NCI-H345 treated with DMSO at 0.1 percent for 48 hours (cell line): ENCODE results near the gene SPTB.

ENCODE experiments used
- DNase-seq: peaks from one replicate; lab custom pipeline; 2025; ENCODE audit not compliant: unreplicated experiment; lab: John Stamatoyannopoulos, UW

Gene SPTB

GRCh38 chr14:64768401-64769095 lies 111.2 kb downstream of the SPTB start:
- no peak for DNase-seq

GRCh38 chr14:64767215-64767964 lies 112.3 kb downstream of the SPTB start:
- DNase-seq, result no peak

GRCh38 chr14:64766430-64767151 lies 113.1 kb downstream of the SPTB start:
- DNase-seq, result no peak

DNA sequence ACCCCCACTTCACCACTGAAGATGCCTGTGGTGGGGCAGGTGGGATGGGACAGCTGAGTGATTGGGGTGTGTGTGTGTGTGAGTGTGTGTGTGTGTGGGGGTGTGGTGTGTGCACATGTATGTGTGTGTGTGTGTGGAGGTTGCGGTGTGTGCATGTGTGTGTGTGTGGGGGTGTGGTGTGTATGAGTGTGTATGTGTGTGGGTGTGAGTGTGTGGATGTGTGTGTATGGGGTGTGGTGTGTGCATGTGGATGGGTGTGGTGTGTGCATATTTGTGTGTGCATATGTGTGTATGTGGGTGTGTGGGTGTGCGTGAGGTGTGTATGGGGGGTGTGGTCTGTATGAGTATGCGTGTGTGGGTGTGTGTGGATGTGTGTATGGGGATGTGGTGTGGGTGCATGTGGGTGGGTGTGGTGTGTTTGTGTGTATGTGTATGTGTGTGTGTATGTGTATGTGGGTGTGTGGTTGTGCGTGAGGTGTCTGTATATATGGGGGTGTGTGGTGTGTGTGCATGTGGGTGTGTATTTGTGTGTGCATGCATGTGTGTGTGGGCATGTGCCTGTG lies 113.9 kb downstream of the SPTB start:
- DNase-seq, result no peak

- DNase-seq, result peak; percentile 59
Observed at GRCh38 chr14:64764641-64765520, 114.8 kb downstream of the SPTB start.

DNA sequence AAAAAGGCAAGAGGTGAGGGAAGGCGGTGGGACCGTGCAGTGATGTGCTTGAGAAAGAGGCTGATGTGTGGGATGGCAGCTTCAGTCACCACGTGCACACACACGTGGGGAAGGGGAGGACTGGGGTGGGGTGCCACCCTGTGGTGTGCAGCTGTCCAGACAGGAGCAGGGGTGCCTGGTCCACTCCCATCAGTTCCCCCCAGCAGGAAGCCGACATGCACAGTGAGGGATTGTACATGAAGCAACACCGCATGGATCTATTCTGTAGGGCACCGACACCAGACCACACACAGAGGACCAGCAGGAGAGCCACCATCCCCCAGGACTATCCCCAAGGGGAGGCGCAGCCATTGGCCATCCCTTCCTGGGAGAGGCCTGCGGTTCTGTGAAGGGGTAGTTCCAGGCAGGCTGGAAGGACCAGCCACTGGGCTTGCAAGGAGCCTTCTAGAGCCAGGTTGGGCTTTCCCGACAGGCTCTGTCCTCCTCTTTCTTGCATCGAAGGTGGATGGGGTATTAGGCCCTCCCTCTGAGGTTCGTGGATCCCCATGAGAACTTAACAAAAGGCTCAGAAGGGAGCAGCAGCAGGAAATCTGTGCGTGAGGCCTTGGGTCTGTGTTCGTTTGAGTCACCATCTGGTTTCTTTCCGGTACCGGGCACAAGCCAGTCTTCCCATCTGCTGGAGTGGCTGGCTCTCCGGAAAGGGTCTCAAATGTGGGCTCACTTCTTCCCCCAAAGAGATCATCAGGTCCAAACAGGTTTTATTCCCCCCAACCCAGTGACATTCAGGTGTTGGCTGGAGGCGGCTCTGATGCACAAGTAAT lies 115.7 kb downstream of the SPTB start:
- DNase-seq, result no peak

- no peak for DNase-seq
Observed at GRCh38 chr14:64763085-64763782, 116.5 kb downstream of the SPTB start.

DNA sequence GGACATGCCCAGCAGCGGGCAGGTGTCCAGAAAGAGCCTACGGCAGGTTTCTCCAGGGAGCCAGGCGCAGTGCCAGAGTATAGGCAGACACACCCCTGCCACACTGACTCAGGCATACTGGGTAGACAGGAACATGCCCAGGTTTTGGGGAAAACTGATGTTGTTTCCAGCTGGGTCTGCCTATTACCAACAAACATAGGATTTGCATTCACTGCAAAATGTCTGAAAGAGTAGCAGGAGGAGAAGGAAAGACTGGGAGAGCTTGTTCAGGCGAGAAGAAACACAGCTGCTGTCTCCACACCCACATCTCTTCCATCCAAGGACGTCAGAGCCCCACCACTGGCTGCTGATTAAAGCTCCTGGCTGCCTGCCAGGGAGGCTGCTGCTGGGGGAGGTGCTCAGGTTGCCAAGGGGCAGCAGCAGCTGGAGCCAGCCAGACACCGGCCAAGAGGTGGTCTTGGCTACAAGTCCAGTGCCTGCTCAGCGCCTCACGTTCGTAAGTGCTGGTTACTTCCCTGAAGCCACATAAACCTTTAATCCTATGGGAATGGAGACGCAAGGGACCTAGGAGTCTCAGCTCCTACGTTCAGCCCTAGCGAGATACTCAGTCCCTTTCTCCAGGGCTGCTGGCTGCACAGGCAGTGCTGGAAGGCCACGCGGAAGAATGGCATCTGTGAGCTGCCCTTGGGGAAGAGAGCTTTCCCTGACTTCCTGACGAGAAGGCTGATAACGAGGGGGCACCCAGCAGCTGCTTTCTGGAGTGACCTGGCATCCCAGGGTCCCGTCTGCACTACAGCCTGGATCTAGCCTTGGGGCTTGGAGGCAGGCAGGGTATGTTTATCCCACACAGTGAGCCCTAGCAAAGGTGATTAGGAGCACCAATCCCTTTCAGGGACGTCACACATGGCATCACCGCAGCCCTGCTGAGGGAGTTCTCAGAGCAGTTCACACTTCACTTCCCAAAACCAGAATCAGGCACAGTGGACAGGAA lies 117.4 kb downstream of the SPTB start:
- DNase-seq, result peak; percentile 83

DNA sequence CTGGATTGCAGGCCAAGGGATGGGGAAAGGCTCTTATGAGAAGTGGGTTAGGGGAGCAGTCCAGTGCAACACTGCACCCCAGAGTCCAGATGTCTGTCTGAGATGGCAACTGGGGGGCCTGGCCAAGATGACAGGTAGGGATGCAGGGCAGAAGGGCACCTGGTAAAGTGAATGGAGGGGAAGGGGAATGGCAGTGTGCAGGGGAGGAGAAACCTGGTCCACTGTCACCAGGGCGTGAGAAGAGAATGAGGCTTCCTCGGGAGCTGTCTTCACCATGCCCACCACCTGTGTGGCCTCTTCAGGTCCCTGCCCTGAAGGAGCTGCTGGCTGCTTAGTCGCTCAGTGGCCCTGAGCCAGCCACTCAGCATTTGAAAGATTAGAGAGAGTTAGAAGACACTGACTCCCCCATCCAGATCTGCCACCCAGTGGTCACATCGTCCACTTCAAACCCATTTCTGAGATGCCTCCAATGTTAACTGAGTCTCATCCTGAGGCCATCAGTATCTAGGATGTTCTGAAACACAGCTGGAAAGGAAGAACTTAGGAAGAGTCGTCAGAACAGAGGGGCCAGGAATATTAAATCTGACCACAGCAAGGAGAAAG lies 118.2 kb downstream of the SPTB start:
- DNase-seq, result no peak

- DNase-seq, result no peak
Observed at GRCh38 chr14:64760916-64761315, 118.8 kb downstream of the SPTB start.

GRCh38 chr14:64760146-64760755 lies 119.5 kb downstream of the SPTB start:
- peak; percentile 31 for DNase-seq

GRCh38 chr14:64759555-64759938 lies 120.2 kb downstream of the SPTB start:
- DNase-seq, result no peak

DNA sequence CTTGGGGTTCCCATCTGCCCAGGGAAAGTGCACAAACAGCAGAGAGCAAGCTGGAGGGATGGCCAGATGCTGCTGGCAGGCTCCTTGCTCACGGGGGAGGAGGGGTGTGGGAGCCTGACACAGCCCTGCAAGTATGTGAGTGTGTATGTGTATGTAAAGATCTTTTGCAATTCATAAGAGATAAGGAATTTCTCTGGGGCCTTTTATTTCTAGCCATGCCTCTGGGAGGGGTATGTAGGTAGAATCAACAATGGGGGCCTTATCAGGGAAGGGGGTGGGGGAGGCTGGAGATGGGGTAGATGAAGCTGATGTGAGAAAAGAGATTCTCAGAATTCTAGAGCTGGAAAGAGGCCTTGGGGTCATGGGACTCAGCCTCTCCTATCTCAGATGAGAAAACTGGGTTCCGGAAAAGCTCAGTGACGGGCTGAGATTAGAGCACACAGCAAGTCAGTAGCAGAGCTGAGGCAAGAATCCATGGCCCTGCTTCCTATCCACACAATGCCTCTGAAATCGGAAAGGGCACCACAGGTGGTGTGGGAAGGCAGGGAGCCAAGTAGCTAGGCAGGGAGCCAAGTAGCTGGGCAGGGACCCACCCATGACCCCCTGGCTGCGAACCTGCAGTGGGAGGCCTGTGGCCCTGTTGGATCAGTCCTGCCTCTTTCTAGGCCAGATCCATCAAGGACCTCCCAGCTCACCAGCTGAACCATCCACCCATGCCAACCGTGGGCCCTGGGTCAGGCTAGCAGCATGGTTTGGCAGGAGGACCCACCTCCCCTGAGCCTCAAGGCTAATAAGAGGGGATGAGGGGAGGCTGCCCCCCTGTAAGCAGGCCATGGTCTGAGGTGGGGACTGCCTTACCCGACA lies 120.8 kb downstream of the SPTB start:
- peak; percentile 2 for DNase-seq

GRCh38 chr14:64758025-64758521 lies 121.6 kb downstream of the SPTB start:
- no peak for DNase-seq

GRCh38 chr14:64757601-64758000 lies 122.1 kb downstream of the SPTB start:
- no peak for DNase-seq

DNA sequence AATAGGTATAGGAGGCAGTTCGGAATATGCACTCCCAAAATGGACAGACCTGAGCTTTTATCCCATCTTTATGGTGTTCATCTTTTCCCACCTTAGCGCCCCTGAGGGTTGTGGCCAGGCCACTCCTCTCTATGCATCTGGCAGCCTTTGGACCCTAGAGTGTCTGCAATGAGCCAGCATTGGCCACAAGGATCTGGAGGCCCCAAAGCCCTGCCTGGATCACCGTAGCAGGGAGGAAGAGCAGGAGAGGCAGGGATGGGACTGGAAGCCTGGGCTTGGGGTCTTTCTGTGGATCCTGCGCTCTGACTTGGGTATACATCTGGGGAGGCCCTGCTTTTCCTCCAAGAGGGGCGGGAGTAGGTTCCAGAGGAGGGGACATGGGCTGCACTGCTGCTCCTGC lies 123.0 kb downstream of the SPTB start:
- no peak for DNase-seq
